HEK293T (cell line): ENCODE measurements around the gene KRTAP20-2.

Experiments
- BHLHE40 ChIP-seq: fragments of 450-650 bp; IDR thresholded peaks from 2 replicates; pipeline ENCODE4 v1.6.1; 2016; ENCODE audit warnings: mild to moderate bottlenecking, moderate library complexity, borderline replicate concordance
- FOXA1 ChIP-seq: fragments of 450-650 bp; IDR thresholded peaks from 2 replicates; pipeline ENCODE4 v1.6.1; 2016; ENCODE audit warnings: mild to moderate bottlenecking
- L3MBTL2 ChIP-seq: fragments of 450-650 bp; conservative IDR thresholded peaks from 2 replicates; pipeline ENCODE4 v1.6.1; 2016; ENCODE audit warnings: mild to moderate bottlenecking
- SP1 ChIP-seq: fragments of 450-650 bp; IDR thresholded peaks from 2 replicates; pipeline ENCODE4 v1.6.1; 2017
- SUZ12 ChIP-seq: fragments of 450-650 bp; IDR thresholded peaks from 2 replicates; pipeline ENCODE4 v1.6.1; 2016; ENCODE audit warnings: mild to moderate bottlenecking
- TF ChIP-seq, protein P1 (sequence below): fragments of 450-650 bp; IDR thresholded peaks from 2 replicates; pipeline ENCODE4 v1.6.1; 2016

DNA sequence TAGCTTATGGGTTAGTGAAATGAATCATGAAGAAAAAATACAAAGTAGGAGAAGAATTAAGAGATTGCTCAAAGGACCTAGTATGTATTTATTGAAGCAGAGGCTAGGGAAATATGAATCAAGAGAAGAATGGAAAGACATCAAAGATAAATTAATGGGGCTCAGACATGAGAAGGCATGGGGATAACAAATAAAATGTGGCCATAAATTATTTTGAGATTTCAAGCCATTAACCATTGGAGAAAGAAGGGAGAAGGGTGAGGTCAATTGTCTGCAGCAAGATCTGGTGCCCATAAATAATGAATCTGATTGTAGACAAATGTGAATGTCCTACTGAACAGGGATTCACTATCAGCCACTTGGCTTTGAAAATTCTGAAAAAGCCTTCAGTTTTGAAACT is 17.9 kb downstream of the KRTAP20-2 start:
- TF ChIP-seq, protein P1, sequence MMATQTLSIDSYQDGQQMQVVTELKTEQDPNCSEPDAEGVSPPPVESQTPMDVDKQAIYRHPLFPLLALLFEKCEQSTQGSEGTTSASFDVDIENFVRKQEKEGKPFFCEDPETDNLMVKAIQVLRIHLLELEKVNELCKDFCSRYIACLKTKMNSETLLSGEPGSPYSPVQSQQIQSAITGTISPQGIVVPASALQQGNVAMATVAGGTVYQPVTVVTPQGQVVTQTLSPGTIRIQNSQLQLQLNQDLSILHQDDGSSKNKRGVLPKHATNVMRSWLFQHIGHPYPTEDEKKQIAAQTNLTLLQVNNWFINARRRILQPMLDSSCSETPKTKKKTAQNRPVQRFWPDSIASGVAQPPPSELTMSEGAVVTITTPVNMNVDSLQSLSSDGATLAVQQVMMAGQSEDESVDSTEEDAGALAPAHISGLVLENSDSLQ: no peak
- no peak for TF ChIP-seq BHLHE40
- no peak for TF ChIP-seq SUZ12
- TF ChIP-seq FOXA1: no peak
- no peak for TF ChIP-seq SP1
- no peak for TF ChIP-seq L3MBTL2
